HuH-7 (cell line): ENCODE results near the gene KIAA1549.

Source experiments
- DNase-seq: peaks from one replicate; pipeline ENCODE4 v3.0.0; 2011; ENCODE audit warnings: low spot score

The KIAA1549 gene

GRCh38 chr7:138852469-138852868 is 128.7 kb downstream of the KIAA1549 start:
- no peak for DNase-seq

- DNase-seq: no peak
These were observed 131.5 kb downstream of the KIAA1549 start for GRCh38 chr7:138849701-138850100.

- DNase-seq: no peak
These were observed 132.9 kb downstream of the KIAA1549 start for GRCh38 chr7:138848056-138848980.

- DNase-seq: no peak
These were observed 135.5 kb downstream of the KIAA1549 start for GRCh38 chr7:138845711-138846110.

- DNase-seq: no peak
These were observed 137.3 kb downstream of the KIAA1549 start for GRCh38 chr7:138843632-138844580.

GRCh38 chr7:138842111-138842510 is 139.1 kb downstream of the KIAA1549 start:
- no peak for DNase-seq

GRCh38 chr7:138838166-138838565 is 143.0 kb downstream of the KIAA1549 start:
- DNase-seq: no peak

GRCh38 chr7:138837627-138838026 is 143.6 kb downstream of the KIAA1549 start:
- no peak for DNase-seq

- DNase-seq: no peak
These were observed 146.1 kb downstream of the KIAA1549 start for GRCh38 chr7:138835087-138835486.

- no peak for DNase-seq
These were observed 146.6 kb downstream of the KIAA1549 start for GRCh38 chr7:138834583-138834982.

- no peak for DNase-seq
These were observed 147.6 kb downstream of the KIAA1549 start for GRCh38 chr7:138833596-138833995.

- DNase-seq: no peak
These were observed 148.2 kb downstream of the KIAA1549 start for GRCh38 chr7:138832966-138833365.

- no peak for DNase-seq
These were observed 151.9 kb downstream of the KIAA1549 start for GRCh38 chr7:138829335-138829734.

- DNase-seq: no peak
These were observed 152.9 kb downstream of the KIAA1549 start for GRCh38 chr7:138828302-138828701.

- no peak for DNase-seq
These were observed 156.0 kb downstream of the KIAA1549 start for GRCh38 chr7:138825049-138825721.

GRCh38 chr7:138822867-138823535 is 158.2 kb downstream of the KIAA1549 start:
- DNase-seq: no peak

GRCh38 chr7:138821912-138822311 is 159.3 kb downstream of the KIAA1549 start:
- DNase-seq: no peak

- no peak for DNase-seq
These were observed 161.6 kb downstream of the KIAA1549 start for GRCh38 chr7:138819625-138820024.

GRCh38 chr7:138816650-138817049 is 164.5 kb downstream of the KIAA1549 start:
- DNase-seq: no peak

- no peak for DNase-seq
These were observed 166.3 kb downstream of the KIAA1549 start for GRCh38 chr7:138814816-138815332.

GRCh38 chr7:138813945-138814344 is 167.2 kb downstream of the KIAA1549 start:
- DNase-seq: no peak
